Small intestine (tissue), 7 donors: Measurements from ENCODE around the gene COL4A4. TPM values are rescaled to one million over a fixed set of nuclear protein-coding genes. Genes with fewer than 3 reads are reported as not detected.

Experiments used
- DNase-seq, 2 donors: peaks; one replicate each; pipeline versions ENCODE4 v3.0.0 to v3.0.0-alpha.2; 2013
- FAIRE-seq: peaks from 2 replicates; lab custom pipeline; 2012; peaks lifted over from hg19 to GRCh38; lab: Jason Lieb, UNC
- H3K27ac ChIP-seq, 3 donors: one replicate each; pipeline ENCODE4 v1.5.1; 2013; ENCODE audit warnings: low read length in 2 of 3, mild to moderate bottlenecking in 2 of 3, control low read depth in 1 of 3, inconsistent platforms in 1 of 3, low read depth in 1 of 3, moderate library complexity in 1 of 3
- H3K27me3 ChIP-seq, 3 donors: one replicate each; pipeline ENCODE4 v1.6.1; 2013; ENCODE audit warnings: low read length in 3 of 3, inconsistent platforms in 1 of 3; ENCODE audit not compliant: control insufficient read depth in 3 of 3, insufficient read depth in 3 of 3
- H3K36me3 ChIP-seq, 3 donors: one replicate each; pipeline ENCODE4 v1.6.1; 2013; ENCODE audit warnings: low read length in 3 of 3, inconsistent platforms in 1 of 3, low read depth in 1 of 3, mild to moderate bottlenecking in 1 of 3, moderate library complexity in 1 of 3; ENCODE audit not compliant: control insufficient read depth in 3 of 3, insufficient read depth in 2 of 3
- H3K4me1 ChIP-seq, 3 donors: one replicate each; pipeline ENCODE4 v1.6.1; 2013; ENCODE audit warnings: low read length in 2 of 3, inconsistent platforms in 1 of 3, low read depth in 1 of 3, mild to moderate bottlenecking in 1 of 3, moderate library complexity in 1 of 3; ENCODE audit not compliant: control insufficient read depth in 3 of 3, insufficient read depth in 2 of 3
- H3K4me3 ChIP-seq, 3 donors: one replicate each; pipeline ENCODE4 v1.5.1; 2013; ENCODE audit warnings: low read length in 3 of 3, control low read depth in 1 of 3, inconsistent platforms in 1 of 3, low read depth in 1 of 3, mild to moderate bottlenecking in 1 of 3, moderate library complexity in 1 of 3
- H3K9me3 ChIP-seq, 2 donors: one replicate each; pipeline ENCODE4 v1.6.1; 2013; ENCODE audit warnings: low read depth in 1 of 2, low read length in 1 of 2; ENCODE audit not compliant: control insufficient read depth in 2 of 2, insufficient read depth in 1 of 2
- WGBS, 3 donors: extraction: QIAGEN DNeasy Blood & Tissue Kit; methylation state at CpG; one replicate each; pipeline ENCODE4 v1.1.7; 2013; 5-methylcytosine and 5-hydroxymethylcytosine counted together
- polyA plus RNA-seq, 4 donors: library from polyadenylated mRNA; stranded (reverse) in 3 of 4; unstranded in 1 of 4; fragments of 200-250 nt in 3 of 4; fragments of 120-200 nt in 1 of 4; gene quantifications; one replicate each; pipeline versions ENCODE4 v1.2.1 to v1.2.3, GENCODE V29; 2013
- donor health status: healthy with polysubstance abuse.
- donor health status: control.
- donor health status: control.
- donor health status: Bipolar disorder and iron deficiency.
- donor health status: healthy.

Gene COL4A4
- polyA plus RNA-seq, 4 donors, result under 0.01 to 0.21 (median 0.19) TPM; not detected in 1

DNA sequence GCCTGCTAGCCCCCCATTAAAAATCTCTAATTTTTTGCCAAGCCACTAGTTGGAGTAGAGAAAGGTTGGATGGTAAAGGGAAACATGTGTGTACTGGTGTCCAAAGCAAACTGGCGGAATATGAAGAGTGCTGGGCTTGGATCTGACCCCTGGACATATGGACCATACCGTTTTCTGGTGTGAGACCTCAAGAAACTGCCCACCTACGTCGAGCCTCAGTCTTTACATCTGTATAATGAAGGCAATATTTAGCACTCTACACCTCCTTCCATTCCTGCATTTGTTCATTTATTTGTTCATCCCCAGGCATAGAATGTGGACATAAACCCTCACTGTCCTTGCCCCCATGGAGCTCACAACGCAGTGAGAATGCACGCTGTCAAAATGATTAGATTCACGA is 185.7 kb downstream of the COL4A4 start:
- FAIRE-seq, result no peak
- WGBS, 3 donors, result 96% methylated on average over 7 of the region's 7 CpGs
- Histone ChIP-seq H3K27me3 (no peaks in the 10 kb centered on the region), H3K27ac (no peak overlapping the region), H3K4me3 (no peak overlapping the region), H3K36me3 (peaks cover 0 to 15% (median 0%) of the 10 kb centered on the region in 3 donors), H3K4me1 (no peaks in the 10 kb centered on the region), H3K9me3 (no peaks in the 10 kb centered on the region)
- no peak for DNase-seq

DNA sequence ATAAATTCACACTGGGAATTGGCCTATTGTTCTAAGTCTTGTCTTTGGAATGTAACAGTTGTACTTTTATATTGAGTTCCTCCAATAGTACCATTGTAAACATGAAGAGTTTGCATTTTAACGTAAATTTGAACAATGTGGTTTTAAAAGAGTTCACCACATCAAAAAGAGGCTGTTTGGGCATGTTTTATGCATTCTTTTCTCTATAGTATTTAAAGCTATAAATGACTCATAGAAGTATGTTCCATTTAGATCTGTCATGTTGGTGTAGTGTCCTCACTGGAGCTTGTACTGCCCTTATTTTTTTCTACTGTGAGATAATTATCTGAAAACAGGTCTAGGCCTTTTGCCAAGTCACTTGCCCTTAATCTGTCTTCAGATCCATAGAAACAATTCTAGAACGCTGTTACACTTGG is 186.2 kb downstream of the COL4A4 start:
- DNase-seq, result no peak
- Histone ChIP-seq H3K4me3 (no peak overlapping the region), H3K9me3 (no peaks in the 10 kb centered on the region), H3K4me1 (no peaks in the 10 kb centered on the region), H3K27me3 (no peaks in the 10 kb centered on the region), H3K27ac (no peak overlapping the region), H3K36me3 (peaks cover 0 to 15% (median 0%) of the 10 kb centered on the region in 3 donors)
- 63 to 79% (median 76%) methylated on average over 2 of the region's 2 CpGs for WGBS, 3 donors
- no peak for FAIRE-seq

DNA sequence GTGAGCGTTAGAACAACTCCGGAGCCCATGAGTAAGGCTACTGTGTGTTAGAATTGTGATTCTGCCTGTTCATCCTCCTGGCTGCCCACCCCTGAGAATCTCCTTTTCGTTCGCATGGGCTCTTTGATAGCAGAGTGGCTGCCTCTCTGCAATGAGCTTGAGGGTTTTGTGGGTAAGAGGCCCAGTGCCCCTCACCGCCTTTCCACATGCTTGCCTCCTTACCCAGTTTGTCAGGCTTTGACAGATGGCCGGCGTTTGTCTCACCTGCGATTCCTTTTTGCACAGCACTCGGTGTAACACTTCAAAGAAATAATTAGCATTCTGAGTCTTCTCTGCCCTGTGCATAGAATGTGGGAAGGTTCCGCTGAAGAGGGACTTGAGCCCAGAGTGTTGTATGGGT is 190.2 kb downstream of the COL4A4 start:
- no peaks in the 10 kb centered on the region for H3K27me3 ChIP-seq
- peaks cover 0 to 11% (median 0%) of the 10 kb centered on the region in 3 donors for H3K36me3 ChIP-seq
- FAIRE-seq (no peak), DNase-seq (no peak)
- 88 to 96% (median 92%) methylated on average over 10 of the region's 10 CpGs for WGBS, 3 donors
- H3K4me3 ChIP-seq, result no peak overlapping the region
- H3K27ac ChIP-seq, result no peak overlapping the region
- H3K4me1 ChIP-seq, result no peaks in the 10 kb centered on the region
- H3K9me3 ChIP-seq, result no peaks in the 10 kb centered on the region

DNA sequence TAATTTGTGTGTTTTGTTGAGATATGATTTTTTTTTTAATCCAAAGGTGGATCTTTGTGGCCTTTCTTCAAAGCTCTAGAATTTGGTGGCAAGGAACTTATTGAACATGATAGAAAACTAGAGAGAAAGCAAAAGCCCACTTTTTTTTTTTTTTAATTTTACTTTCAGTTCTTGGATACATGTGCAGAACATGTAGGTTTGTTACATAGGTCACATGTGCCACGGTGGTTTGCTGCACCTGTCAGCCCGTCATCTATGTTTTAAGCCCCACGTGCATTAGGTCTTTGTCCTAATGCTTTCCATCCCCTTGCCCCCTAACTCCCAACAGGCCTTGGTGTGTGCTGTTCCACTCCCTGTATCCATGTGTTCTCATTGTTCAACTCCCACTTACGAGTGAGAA is 192.2 kb downstream of the COL4A4 start:
- H3K27me3 ChIP-seq, result no peaks in the 10 kb centered on the region
- H3K4me3 ChIP-seq, result no peak overlapping the region
- 89 to 90% (median 90%) methylated on average over 4 of the region's 4 CpGs for WGBS, 3 donors
- H3K36me3 ChIP-seq, result peaks cover 0 to 11% (median 2%) of the 10 kb centered on the region in 3 donors
- H3K4me1 ChIP-seq, result no peaks in the 10 kb centered on the region
- DNase-seq (no peak), FAIRE-seq (no peak)
- H3K9me3 ChIP-seq, result no peaks in the 10 kb centered on the region
- H3K27ac ChIP-seq, result no peak overlapping the region

DNA sequence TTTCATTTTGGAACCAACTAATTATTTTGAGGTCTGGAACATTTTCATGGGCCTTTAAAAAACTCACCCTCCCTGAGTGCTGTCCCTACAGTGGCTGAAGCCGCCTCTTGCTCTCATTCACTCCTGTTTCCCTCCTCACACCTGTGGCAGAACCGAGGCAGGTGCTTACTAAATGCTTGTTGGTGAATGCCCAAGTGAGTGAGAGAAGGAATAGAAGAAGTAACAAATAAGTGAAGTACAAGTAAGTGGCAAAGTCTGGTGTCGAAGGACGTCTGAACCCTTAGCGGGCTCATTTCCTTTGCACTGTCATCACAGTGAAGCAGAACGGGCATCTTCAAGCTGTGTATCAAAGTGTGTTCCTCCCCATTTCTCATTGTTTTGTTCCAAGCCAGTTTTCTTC is 192.9 kb downstream of the COL4A4 start:
- no peak for FAIRE-seq
- 78 to 87% (median 86%) methylated on average over 6 of the region's 6 CpGs for WGBS, 3 donors
- Histone ChIP-seq H3K9me3 (no peaks in the 10 kb centered on the region), H3K4me3 (no peak overlapping the region), H3K4me1 (no peaks in the 10 kb centered on the region), H3K27ac (peak overlapping the region in 1 of 3 donors; percentile 43), H3K36me3 (peaks cover 0 to 11% (median 2%) of the 10 kb centered on the region in 3 donors), H3K27me3 (no peaks in the 10 kb centered on the region)
- DNase-seq, result no peak

DNA sequence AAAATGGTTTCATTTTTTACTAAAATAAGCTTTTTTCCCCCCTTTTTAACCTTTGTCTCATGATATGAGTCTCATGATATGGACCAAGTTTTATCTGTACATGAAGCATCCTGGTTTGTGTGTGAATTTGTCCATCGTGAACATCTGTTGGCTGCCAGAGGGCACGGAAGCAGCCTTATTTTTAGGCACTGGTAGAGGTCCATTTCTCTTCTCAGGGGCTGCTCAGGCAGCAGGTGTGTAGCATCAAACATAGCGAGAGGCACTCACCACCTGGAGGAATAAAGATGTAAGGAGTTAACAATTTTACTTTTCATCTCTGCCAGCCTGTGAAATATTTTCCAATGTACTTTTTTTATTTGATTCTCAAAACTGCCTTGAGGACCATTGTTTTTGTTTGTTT is 193.6 kb downstream of the COL4A4 start:
- DNase-seq (no peak), FAIRE-seq (no peak)
- Histone ChIP-seq H3K36me3 (peaks cover 0 to 8% (median 2%) of the 10 kb centered on the region in 3 donors), H3K27ac (peak overlapping the region in 2 of 3 donors; percentile 16 to 48), H3K27me3 (no peaks in the 10 kb centered on the region), H3K4me3 (no peak overlapping the region), H3K9me3 (no peaks in the 10 kb centered on the region), H3K4me1 (no peaks in the 10 kb centered on the region)
- 71 to 90% (median 72%) methylated on average over 3 of the region's 3 CpGs for WGBS, 3 donors

DNA sequence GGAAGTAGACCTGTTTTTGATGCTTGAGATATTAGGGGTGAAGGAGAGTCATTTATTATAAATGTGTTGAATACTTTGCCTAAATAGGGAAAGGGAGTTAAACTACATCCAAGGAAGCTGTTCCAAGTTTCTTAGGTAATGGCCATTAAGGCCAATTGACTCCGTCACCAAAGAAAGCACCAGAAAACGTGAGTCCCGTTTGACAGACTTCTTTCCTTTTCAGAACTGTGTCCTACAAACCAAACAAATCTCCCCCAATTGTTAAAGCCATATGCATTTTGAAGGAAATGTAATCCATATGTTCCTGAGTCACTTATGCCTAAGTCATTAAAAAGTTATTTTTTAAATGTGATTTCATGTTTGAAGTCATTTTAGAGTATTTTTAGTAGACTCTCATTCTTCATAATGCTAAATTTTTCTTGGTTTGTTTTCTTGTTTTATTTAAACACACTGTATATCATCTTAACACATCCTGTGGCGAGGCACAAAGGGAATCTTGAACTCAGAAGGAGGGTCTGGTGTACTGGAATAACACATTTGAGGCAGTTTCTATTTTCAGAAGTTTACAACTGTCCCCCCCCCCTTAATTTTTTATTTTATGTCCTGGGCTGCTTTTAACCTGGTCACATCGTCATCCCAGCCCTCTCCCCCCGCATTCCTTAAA is 194.5 kb downstream of the COL4A4 start:
- H3K27ac ChIP-seq, result no peak overlapping the region
- FAIRE-seq (no peak), DNase-seq (no peak)
- no peaks in the 10 kb centered on the region for H3K9me3 ChIP-seq
- peaks cover 0 to 3% (median 2%) of the 10 kb centered on the region in 3 donors for H3K36me3 ChIP-seq
- 69 to 89% (median 86%) methylated on average over 6 of the region's 6 CpGs for WGBS, 3 donors
- no peaks in the 10 kb centered on the region for H3K4me1 ChIP-seq
- H3K27me3 ChIP-seq, result no peaks in the 10 kb centered on the region
- no peak overlapping the region for H3K4me3 ChIP-seq

DNA sequence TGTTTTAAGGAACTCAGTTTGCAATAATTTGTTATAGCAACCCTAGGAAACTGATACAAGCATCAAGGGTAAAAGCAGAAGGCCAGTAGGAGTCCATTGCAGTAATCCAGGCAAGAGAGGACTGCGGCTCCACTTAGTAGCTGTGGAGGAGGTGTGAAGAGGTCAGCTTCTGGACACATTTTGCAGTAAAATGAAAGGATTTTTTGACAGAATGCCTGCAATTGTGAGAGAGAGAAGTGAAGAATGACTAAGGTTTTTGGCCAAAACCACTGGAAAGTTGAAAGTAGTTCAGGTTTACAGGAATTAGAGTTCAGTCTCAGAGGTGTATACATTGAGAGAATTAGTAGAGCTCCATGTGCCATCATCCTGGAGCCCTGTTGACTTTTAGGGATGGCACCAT is 198.6 kb downstream of the COL4A4 start:
- 100% methylated on average over 1 of the region's 1 CpG for WGBS, 3 donors
- no peaks in the 10 kb centered on the region for H3K4me1 ChIP-seq
- H3K36me3 ChIP-seq, result peaks cover 0 to 2% (median 0%) of the 10 kb centered on the region in 3 donors
- FAIRE-seq (no peak), DNase-seq (no peak)
- H3K27me3 ChIP-seq, result no peaks in the 10 kb centered on the region
- H3K9me3 ChIP-seq, result no peaks in the 10 kb centered on the region
- no peak overlapping the region for H3K27ac ChIP-seq
- no peak overlapping the region for H3K4me3 ChIP-seq

DNA sequence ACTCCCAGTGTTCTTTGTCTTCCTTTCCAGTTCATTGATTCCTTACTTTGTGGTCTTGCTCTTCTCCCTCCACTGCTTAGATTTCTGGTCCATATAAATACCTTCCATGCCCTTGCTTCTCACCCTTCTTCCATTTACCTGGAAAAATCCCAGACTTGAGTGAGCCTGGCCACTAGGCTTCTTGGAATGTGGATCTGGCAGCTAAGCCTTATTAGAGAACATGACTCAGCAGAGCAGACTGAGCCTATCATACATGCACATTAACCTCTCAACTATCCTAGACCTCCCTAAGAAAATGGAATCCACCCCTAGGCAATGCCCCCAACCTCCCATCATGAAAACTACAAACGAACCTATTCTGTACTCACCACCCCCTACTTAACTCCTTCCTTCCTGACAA is 200.5 kb downstream of the COL4A4 start:
- no peaks in the 10 kb centered on the region for H3K27me3 ChIP-seq
- peaks cover 0 to 2% (median 0%) of the 10 kb centered on the region in 3 donors for H3K36me3 ChIP-seq
- H3K27ac ChIP-seq, result no peak overlapping the region
- no peaks in the 10 kb centered on the region for H3K4me1 ChIP-seq
- FAIRE-seq (no peak), DNase-seq (no peak)
- WGBS, 3 donors, result 63 to 67% (median 65%) methylated on average over 1 of the region's 1 CpG
- H3K4me3 ChIP-seq, result no peak overlapping the region
- peaks cover 0 to 4% of the 10 kb centered on the region in 2 donors for H3K9me3 ChIP-seq
